NCI-H187 (cell line): ENCODE measurements around the gene GEMIN7.

Source experiments
- DNase-seq, 2 experiments: peaks; one replicate each; lab custom pipeline; 2025; lab: John Stamatoyannopoulos, UW

Gene GEMIN7

GRCh38 chr19:45079063-45079910, at the start of gene GEMIN7:
Gene GEMIN7, plus strand, starts transcription at chr19:45079260. Its CDS starts 10,855 bp downstream, at chr19:45090115.
- DNase-seq = peak; percentile 40 to 50

GRCh38 chr19:45030825-45031224, 48.2 kb upstream of the GEMIN7 start:
- no peak for DNase-seq

DNA sequence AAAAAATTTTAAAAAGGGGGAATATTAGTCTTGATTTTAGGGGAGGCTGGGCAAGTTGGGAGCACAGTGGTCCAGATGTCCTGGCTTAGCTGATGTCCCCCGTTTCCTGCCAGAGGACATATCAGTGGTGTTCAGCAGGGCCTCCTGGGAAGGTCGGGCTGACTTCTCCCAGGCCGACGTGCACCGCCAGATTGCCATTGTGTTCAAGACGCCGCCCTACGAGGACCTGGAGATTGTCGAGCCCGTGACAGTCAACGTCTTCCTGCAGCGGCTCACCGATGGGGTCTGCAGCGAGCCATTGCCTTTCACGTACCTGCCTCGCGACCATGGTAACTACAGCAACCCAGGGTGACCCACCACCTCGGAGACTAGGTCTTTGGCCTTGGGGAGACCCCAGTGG, 46.6 kb upstream of the GEMIN7 start:
- no peak for DNase-seq

DNA sequence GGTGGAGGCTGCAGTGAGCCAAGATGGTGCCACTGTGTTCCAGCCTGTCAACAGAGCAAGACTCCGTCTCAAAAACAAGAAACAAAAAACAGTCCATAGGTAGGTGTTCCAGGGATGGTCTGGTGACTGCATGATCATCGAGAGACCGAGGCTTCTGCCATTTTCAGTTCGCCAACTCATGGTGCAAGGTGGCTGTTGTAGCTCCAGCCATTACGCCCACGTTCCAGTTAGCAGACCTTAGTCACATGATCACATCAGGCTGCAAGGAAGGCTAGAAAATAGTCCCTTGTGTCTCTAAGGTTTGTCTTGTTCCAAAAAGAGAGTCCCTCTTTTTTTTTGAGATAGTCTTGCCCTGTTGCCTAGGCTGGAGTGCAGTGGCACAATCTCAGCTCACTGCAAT, 43.3 kb upstream of the GEMIN7 start:
- no peak for DNase-seq

DNA sequence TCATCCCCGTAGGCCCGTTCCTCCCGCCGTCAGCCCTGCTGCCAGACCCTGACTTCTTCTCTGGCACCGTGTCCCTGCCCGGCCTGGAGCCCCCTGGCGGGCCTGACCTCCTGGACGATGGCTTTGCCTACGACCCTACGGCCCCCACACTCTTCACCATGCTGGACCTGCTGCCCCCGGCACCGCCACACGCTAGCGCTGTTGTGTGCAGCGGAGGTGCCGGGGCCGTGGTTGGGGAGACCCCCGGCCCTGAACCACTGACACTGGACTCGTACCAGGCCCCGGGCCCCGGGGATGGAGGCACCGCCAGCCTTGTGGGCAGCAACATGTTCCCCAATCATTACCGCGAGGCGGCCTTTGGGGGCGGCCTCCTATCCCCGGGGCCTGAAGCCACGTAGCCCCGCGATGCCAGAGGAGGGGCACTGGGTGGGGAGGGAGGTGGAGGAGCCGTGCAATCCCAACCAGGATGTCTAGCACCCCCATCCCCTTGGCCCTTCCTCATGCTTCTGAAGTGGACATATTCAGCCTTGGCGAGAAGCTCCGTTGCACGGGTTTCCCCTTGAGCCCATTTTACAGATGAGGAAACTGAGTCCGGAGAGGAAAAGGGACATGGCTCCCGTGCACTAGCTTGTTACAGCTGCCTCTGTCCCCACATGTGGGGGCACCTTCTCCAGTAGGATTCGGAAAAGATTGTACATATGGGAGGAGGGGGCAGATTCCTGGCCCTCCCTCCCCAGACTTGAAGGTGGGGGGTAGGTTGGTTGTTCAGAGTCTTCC, 41.5 kb upstream of the GEMIN7 start:
- DNase-seq = no peak

- peak; percentile 81 to 86 for DNase-seq
Observed at GRCh38 chr19:45038931-45039893, 39.8 kb upstream of the GEMIN7 start, which contains the start of gene CLASRP. Gene CLASRP, plus strand, starts transcription at chr19:45039045. Its CDS starts 1,168 bp downstream, at chr19:45040213.

- no peak for DNase-seq
Observed at GRCh38 chr19:45040059-45040771, 38.8 kb upstream of the GEMIN7 start.

DNA sequence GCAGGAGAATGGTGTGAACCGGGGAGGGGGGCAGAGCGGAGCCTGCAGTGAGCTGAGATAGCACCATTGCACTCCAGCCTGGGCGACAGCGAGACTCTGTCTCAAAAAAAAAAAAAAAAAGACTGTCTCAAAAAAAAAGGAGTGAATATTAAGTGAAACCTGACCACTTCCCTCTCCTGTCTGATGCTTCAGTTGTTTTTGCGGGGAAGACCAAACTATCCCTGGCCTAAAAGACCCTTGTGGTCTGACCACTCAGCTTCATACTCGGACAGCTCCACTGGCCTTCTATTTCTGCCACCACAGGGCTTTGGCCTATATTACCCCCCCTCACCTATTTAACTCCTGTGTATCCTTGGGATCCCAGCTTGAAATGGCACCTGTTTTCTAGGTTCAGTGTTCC, 37.9 kb upstream of the GEMIN7 start:
- no peak for DNase-seq

- no peak for DNase-seq
Observed at GRCh38 chr19:45045671-45046353, 33.2 kb upstream of the GEMIN7 start.

DNA sequence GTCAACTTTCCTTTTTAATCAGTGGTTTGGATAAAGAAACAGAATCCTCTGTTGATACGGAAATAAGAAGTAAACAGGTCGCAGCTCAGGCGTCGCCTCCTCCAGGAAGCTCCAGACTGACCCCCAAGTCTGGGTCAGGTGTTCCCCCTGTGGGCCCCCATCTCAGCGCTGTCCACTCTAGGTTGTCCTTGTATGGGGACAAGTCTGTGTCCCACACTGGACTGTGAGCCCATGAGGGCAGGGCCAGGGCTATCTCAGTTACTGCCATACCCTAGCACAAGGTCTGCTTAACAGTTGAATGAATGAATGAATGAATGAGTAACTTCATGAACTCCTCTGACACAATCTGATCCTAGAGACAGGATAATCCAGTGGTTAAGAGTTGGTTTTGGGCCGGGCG, 32.7 kb upstream of the GEMIN7 start:
- DNase-seq = no peak

DNA sequence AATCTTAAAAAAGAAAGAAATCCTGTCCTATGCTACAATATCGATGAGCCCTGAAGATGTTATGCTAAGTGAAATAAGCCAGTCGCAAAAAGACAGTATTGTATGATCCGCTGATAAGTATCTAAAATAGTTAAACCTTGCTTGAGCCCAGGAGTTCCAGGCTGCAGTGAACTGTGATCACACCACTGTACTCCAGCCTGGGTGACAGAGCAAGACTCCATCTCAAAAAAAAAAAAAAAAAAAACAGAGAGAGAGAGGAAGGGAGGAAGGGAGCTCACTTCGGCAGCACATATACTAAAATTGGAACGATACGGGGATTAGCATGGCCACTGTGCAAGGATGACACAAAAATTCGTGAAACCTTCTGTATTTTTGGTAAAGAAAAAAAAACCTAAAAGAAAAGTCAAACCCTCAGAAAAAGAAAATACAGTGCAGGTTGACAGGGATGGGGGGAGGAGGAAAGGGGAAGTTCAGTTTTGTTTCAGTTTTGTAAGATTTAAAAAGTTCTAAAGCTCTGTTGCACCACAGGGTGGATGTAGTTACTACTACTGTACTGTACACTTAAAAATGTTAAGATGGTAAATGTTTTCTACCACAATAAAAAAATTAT, 31.8 kb upstream of the GEMIN7 start:
- DNase-seq = no peak

DNA sequence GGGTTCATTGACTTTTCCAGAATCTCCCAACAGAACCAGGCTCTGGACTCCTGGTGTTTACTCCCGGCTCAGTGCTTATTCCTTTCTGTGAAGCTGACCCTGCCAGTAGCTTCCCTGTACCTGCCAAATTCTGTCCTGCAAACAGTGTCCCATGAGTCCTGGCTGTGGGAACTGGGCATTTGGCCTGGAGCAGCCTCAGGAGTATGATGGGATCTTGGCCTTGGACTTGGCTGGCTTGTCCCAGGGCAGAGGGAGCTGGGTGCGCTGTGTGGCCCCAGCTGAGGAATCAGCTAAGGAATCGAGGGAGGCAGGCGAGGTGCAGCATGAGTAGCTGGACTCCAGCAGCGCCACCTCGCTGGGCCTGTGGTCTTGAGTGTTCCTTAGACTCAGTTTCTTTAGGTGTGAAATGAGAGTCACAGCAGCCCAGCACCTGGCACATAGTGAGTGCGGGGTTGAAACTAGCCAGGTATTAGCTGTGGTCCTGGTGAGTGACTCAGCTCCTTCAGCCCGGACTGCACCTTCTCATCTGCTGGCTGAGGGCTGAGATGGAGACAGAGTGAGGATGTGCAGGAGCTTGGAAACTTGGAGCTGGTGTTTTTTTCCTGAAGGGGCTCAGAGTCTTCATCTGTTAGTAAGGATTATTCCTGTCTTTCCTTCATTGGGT, 29.9 kb upstream of the GEMIN7 start:
- DNase-seq = no peak

DNA sequence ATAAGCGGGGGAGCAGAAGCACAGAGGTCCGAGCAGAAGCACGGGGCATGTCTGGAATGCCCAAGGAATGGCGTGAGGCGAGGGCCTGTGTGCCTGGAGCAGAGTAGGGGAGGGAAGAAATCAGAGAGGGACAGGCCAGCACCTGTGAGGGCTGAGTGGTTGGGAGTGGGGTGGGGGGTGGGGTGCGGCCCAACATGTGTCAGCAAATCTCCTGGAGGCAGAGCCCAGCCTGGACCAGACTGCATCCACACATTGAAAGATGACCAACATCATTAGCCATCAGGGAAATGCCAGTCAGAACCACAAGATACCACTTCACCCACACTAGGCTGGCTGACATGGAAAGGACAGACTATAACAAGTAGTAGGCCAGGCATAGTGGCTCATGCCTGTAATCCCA, 29.0 kb upstream of the GEMIN7 start:
- no peak for DNase-seq

DNA sequence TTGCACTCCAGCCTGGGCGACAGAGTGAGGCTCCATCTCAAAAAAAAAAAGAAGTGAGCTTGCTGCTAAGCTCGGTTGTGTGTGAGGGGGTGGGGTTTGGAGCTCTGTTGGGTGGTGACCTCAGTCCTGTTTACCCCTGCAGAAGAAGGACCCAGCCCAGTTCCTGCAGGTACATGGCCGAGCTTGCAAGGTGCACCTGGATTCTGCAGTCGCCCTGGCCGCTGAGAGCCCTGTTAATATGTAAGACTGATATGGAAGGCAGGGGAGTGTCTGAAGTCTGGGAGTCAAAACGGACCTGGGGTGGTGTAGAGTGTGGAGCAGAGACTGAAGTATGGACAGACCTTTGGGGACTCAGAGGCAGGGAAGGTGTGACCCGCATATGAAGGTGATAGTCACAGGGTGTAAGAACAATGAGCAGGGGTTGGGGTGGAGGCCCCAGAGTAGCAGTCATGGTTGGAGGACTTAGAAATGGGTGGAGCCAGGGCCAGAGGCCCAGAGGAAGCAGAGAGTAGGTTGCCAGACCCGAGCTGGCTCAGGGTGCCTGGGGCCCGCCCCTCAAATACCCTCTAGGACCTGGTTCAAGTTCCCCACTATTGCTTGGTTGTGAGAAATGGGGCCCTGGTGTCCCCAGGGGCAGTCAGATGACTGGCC, 27.0 kb upstream of the GEMIN7 start:
- no peak for DNase-seq

- no peak for DNase-seq
Observed at GRCh38 chr19:45056831-45057230, 22.2 kb upstream of the GEMIN7 start.

- DNase-seq = no peak
Observed at GRCh38 chr19:45057444-45057843, 21.6 kb upstream of the GEMIN7 start.

DNA sequence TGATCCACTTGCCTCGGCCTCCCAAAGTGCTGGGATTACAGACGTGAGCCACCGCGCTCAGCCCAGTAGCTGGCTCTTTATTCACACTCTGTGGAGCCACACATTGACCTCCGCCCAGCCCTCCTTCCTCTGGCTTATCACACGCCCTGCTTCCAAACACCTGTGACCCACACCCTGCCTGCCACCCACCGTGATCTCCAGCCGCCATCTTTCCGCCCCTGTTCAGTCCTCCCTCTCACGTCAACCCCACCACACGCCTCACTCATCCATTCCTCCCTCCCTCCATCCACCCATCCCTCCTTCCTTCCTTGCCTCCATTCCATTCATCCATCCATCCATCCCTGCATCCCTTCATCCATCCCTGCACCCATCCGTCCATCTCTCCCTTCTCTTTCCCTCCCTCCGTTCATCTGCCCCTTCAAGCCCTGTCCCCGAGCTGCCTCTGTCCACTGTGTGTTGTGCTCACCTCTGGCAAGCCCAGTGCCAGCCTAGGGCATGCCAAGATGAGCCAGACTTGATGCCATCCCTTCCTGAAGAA, 20.4 kb upstream of the GEMIN7 start:
- no peak for DNase-seq

DNA sequence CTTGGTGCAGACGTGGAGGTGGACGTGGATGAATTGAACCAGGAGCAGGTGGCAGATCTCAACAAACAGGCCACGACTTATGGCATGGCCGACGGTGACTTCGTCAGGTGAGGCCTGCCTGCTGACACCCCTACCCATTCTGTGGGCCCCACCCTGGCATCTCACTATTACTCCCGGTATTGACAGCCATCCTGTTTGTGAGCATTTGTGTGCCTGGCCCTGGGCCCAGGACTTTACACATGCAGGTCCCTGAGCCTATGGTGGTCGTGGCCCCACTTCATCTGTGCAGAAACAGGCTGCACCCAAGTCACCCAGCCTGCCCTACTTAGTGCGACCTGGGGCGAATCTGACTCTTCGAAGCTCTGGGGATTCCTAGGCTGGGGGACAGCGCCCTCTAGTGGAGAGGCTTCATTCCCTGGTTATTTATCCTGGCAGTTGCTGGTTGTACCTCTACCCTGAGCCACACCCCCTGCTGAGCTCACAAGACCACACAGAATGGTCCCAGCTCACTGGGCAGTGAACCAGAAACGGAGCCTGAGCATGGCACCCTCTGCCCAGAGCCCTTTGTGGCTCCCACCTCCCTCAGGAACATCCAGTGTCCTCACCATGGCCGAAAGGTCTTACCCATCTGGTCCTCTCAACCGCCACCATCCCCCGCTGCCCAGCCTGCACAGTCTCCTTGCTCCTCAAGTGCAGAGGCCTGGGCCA, 19.6 kb upstream of the GEMIN7 start:
- DNase-seq = peak; percentile 33 to 44
